Endothelial cell of umbilical vein (primary cell): Measurements from ENCODE around the gene MYLK.

Experiments
- EZH2 ChIP-seq: IDR thresholded peaks from 2 replicates; pipeline ENCODE4 v1.6.1; 2012; ENCODE audit warnings: borderline replicate concordance, low read depth, mild to moderate bottlenecking, moderate library complexity, low read length, inconsistent platforms; ENCODE audit not compliant: severe bottlenecking
- FOS ChIP-seq: IDR thresholded peaks from 2 replicates; pipeline ENCODE4 v1.6.1; 2011; ENCODE audit warnings: mild to moderate bottlenecking, low read length, moderate library complexity, borderline replicate concordance; ENCODE audit not compliant: insufficient read depth
- GATA2 ChIP-seq: IDR thresholded peaks from 2 replicates; pipeline ENCODE4 v1.7.0; 2011; ENCODE audit warnings: low read depth, mild to moderate bottlenecking, moderate library complexity, mixed read lengths, low read length; ENCODE audit not compliant: insufficient read length, insufficient read depth
- JUN ChIP-seq: IDR thresholded peaks from 2 replicates; pipeline ENCODE4 v1.6.1; 2011; ENCODE audit warnings: borderline replicate concordance, low read depth; ENCODE audit not compliant: insufficient read length, insufficient read depth
- POLR2A ChIP-seq: IDR thresholded peaks from 2 replicates; pipeline ENCODE4 v1.6.1; 2012; ENCODE audit warnings: low read depth, mild to moderate bottlenecking, control low read depth, low read length
- TF ChIP-seq, protein P1 (sequence below), 2 donors: IDR thresholded peaks; 1 replicate in 1 of 2; 2 replicates in 1 of 2; pipeline ENCODE4 v1.5.1; 2011; ENCODE audit warnings: low read length in 2 of 2, mild to moderate bottlenecking in 2 of 2, moderate library complexity in 2 of 2, control low read depth in 1 of 2, inconsistent platforms in 1 of 2, low read depth in 1 of 2; ENCODE audit not compliant: insufficient read depth in 1 of 2; ENCODE audit errors: extremely low read depth in 1 of 2

GRCh38 chr3:123664753-123665152 lies 219.4 kb downstream of the MYLK start:
- no peak for TF ChIP-seq POLR2A
- no peak for TF ChIP-seq GATA2
- no peak for TF ChIP-seq FOS
- TF ChIP-seq, protein P1, sequence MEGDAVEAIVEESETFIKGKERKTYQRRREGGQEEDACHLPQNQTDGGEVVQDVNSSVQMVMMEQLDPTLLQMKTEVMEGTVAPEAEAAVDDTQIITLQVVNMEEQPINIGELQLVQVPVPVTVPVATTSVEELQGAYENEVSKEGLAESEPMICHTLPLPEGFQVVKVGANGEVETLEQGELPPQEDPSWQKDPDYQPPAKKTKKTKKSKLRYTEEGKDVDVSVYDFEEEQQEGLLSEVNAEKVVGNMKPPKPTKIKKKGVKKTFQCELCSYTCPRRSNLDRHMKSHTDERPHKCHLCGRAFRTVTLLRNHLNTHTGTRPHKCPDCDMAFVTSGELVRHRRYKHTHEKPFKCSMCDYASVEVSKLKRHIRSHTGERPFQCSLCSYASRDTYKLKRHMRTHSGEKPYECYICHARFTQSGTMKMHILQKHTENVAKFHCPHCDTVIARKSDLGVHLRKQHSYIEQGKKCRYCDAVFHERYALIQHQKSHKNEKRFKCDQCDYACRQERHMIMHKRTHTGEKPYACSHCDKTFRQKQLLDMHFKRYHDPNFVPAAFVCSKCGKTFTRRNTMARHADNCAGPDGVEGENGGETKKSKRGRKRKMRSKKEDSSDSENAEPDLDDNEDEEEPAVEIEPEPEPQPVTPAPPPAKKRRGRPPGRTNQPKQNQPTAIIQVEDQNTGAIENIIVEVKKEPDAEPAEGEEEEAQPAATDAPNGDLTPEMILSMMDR (IDR thresholded peaks at IDR 0.05; ENCODE audit: extremely low read depth in 1 of 2, insufficient read depth in 1 of 2, low read depth in 1 of 2, low read length in 2 of 2): no peak
- no peak for TF ChIP-seq JUN
- TF ChIP-seq EZH2: no peak
